ENCODE measurements around the gene GFRA1.
"Not testable (repeated sequence)": the region's sequence is repeated elsewhere in the genome, so short reads cannot be mapped to it uniquely, and the experiment has no call there.

Gene GFRA1

DNA sequence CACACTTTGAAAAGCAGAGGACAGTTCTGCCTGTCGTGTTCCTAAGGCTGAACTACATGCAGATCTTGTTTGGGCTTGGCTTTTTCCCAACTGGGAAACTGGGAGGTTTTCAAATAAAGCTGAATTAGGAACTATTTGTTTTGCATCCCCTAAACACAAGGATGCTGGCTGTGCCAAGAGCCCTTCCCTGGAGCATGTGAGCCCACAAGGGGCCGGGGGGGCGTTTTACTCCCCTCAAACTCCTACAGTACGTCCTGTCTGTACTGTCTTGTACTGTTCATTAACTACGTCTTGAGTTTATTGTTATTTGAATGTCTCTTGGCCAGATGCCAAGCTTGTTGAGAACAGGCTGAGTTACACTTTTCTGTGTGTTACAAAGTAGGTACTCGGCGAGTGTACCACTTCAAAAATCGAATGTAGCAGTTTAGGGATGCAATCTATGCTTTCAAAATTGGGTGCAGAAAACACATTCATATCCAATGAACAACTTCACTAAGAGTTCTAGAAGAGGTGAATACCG lies 94.9 kb downstream of the GFRA1 start:
- H3K27ac ChIP-seq (ENCODE audit: low read length) = no peak overlapping the region
- no peak overlapping the region for H3K4me3 ChIP-seq (ENCODE audit: low read length in 2 of 2)
- H3K4me1 ChIP-seq (ENCODE audit: control insufficient read depth, insufficient read depth, low read length) = no peaks in the 10 kb centered on the region
- no peaks in the 10 kb centered on the region for H3K9me3 ChIP-seq (ENCODE audit: control insufficient read depth in 2 of 2, low read length in 2 of 2)
- H3K36me3 ChIP-seq (ENCODE audit: control insufficient read depth in 2 of 2, insufficient read depth in 2 of 2, low read length in 2 of 2) = no peaks in the 10 kb centered on the region
- no peaks in the 10 kb centered on the region for H3K27me3 ChIP-seq (ENCODE audit: control insufficient read depth in 1 of 2, insufficient read depth in 2 of 2, low read length in 2 of 2)
- no peak overlapping the region for H3K9ac ChIP-seq (ENCODE audit: low read length in 2 of 2)

DNA sequence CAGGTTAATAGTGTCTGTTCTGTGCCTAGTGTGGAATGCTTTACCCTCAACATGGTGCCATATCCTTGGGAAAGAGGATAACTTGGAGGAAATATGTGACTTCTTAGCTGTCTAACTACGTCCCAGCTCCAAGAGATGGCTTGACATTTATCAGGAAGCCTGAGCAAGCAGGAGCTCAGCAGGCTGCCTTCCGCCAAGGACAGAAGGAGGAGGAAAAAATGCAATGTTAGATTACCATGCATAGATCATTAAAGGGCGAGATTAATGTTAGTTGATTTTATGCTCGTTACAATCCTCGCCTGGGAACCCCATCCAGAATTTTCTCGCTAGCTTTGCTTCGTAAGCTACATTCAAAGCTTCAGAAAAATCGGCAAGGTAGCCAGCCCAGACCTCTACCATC lies 97.8 kb downstream of the GFRA1 start:
- Histone ChIP-seq H3K27ac (ENCODE audit: low read length) (no peak overlapping the region), H3K9ac (ENCODE audit: low read length in 2 of 2) (no peak overlapping the region), H3K9me3 (ENCODE audit: control insufficient read depth in 2 of 2, low read length in 2 of 2) (no peaks in the 10 kb centered on the region)

DNA sequence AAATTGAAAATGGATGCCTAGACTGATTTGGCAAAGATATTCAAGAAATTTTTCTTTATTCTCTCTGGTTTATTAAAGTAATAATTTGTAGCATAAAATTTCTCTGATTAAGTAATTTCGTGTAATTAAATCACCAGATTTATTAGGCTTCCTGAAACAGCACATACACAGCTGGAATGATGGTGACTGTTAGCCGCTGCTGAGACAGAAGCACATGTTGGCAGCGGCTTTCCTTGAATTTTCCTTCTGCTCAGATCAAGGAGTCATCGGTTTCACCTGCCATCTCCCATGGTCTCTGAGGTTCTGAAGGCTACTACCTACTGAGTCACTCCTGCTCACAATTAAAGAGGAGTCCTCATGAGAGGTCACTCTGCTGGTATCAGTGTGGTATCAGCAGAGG lies 101.5 kb downstream of the GFRA1 start:
- H3K9ac ChIP-seq (ENCODE audit: low read length in 2 of 2) = no peak overlapping the region
- no peak overlapping the region for H3K27ac ChIP-seq (ENCODE audit: low read length)
- no peaks in the 10 kb centered on the region for H3K27me3 ChIP-seq (ENCODE audit: control insufficient read depth in 1 of 2, insufficient read depth in 2 of 2, low read length in 2 of 2)
- H3K4me3 ChIP-seq (ENCODE audit: low read length in 2 of 2) = no peak overlapping the region
- no peaks in the 10 kb centered on the region for H3K4me1 ChIP-seq (ENCODE audit: control insufficient read depth, insufficient read depth, low read length)
- peaks cover 0 to 3% of the 10 kb centered on the region in 2 donors for H3K9me3 ChIP-seq (ENCODE audit: control insufficient read depth in 2 of 2, low read length in 2 of 2)
- no peaks in the 10 kb centered on the region for H3K36me3 ChIP-seq (ENCODE audit: control insufficient read depth in 2 of 2, insufficient read depth in 2 of 2, low read length in 2 of 2)

More for the DNA sequence above, 97.8 kb downstream of the GFRA1 start:
- no peaks in the 10 kb centered on the region for H3K36me3 ChIP-seq (ENCODE audit: control insufficient read depth in 2 of 2, insufficient read depth in 2 of 2, low read length in 2 of 2)
- no peak overlapping the region for H3K4me3 ChIP-seq (ENCODE audit: low read length in 2 of 2)
- no peaks in the 10 kb centered on the region for H3K27me3 ChIP-seq (ENCODE audit: control insufficient read depth in 1 of 2, insufficient read depth in 2 of 2, low read length in 2 of 2)
- H3K4me1 ChIP-seq (ENCODE audit: control insufficient read depth, insufficient read depth, low read length) = no peaks in the 10 kb centered on the region

DNA sequence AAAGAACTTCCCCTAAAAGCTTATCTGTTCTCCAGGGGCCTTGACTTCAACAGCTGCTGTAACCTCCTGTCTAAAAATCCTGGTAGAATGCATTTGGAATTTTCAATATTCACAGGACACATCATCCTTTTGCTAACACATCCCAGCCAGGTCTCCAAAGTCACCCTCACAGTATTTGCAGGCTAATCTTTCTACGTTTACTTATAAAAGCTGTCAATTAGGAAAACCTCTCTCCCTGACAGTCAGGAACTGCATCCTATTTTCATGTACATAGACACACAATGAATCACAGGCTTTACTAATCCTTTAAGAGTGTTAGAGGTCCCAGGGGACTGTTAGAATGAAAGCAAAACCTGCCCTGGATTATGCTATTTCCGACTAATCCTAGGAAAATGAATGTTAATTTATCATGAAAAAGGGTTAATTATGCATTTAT lies 102.2 kb downstream of the GFRA1 start:
- Histone ChIP-seq H3K4me1 (ENCODE audit: control insufficient read depth, insufficient read depth, low read length) (no peaks in the 10 kb centered on the region), H3K9ac (ENCODE audit: low read length in 2 of 2) (no peak overlapping the region), H3K9me3 (ENCODE audit: control insufficient read depth in 2 of 2, low read length in 2 of 2) (peaks cover 0 to 3% of the 10 kb centered on the region in 2 donors), H3K27ac (ENCODE audit: low read length) (no peak overlapping the region), H3K4me3 (ENCODE audit: low read length in 2 of 2) (no peak overlapping the region), H3K36me3 (ENCODE audit: control insufficient read depth in 2 of 2, insufficient read depth in 2 of 2, low read length in 2 of 2) (no peaks in the 10 kb centered on the region), H3K27me3 (ENCODE audit: control insufficient read depth in 1 of 2, insufficient read depth in 2 of 2, low read length in 2 of 2) (no peaks in the 10 kb centered on the region)

- Histone ChIP-seq H3K27me3 (ENCODE audit: control insufficient read depth in 1 of 2, insufficient read depth in 2 of 2, low read length in 2 of 2) (no peaks in the 10 kb centered on the region), H3K27ac (ENCODE audit: low read length) (no peak overlapping the region), H3K36me3 (ENCODE audit: control insufficient read depth in 2 of 2, insufficient read depth in 2 of 2, low read length in 2 of 2) (no peaks in the 10 kb centered on the region), H3K9me3 (ENCODE audit: control insufficient read depth in 2 of 2, low read length in 2 of 2) (peaks cover 0 to 3% of the 10 kb centered on the region in 2 donors), H3K4me3 (ENCODE audit: low read length in 2 of 2) (no peak overlapping the region), H3K9ac (ENCODE audit: low read length in 2 of 2) (no peak overlapping the region), H3K4me1 (ENCODE audit: control insufficient read depth, insufficient read depth, low read length) (no peaks in the 10 kb centered on the region)
These were observed 103.1 kb downstream of the GFRA1 start for GRCh38 chr10:116169782-116170445.

DNA sequence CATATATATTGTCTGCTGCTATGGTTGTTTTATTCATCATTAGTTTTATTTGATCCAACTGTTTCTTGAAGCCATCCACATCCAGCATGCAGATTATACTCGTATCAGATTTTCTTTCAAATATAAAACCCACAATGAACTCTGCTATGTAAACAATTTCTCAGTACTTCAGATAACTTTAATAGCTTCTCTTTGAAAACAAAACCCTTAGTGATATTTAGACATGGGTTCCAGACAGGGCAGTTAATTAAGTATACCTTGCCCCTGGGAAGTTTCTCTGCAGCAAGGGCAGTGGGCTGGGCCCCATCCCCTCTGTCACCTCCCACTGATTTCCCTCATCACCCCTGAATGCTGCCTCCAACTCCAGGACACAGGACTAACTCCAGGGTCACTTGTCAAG lies 104.3 kb downstream of the GFRA1 start:
- Histone ChIP-seq H3K27me3 (ENCODE audit: control insufficient read depth in 1 of 2, insufficient read depth in 2 of 2, low read length in 2 of 2) (no peaks in the 10 kb centered on the region), H3K36me3 (ENCODE audit: control insufficient read depth in 2 of 2, insufficient read depth in 2 of 2, low read length in 2 of 2) (no peaks in the 10 kb centered on the region), H3K4me3 (ENCODE audit: low read length in 2 of 2) (no peak overlapping the region), H3K9ac (ENCODE audit: low read length in 2 of 2) (no peak overlapping the region), H3K27ac (ENCODE audit: low read length) (no peak overlapping the region), H3K4me1 (ENCODE audit: control insufficient read depth, insufficient read depth, low read length) (no peaks in the 10 kb centered on the region), H3K9me3 (ENCODE audit: control insufficient read depth in 2 of 2, low read length in 2 of 2) (peaks cover 0 to 3% of the 10 kb centered on the region in 2 donors)

GRCh38 chr10:116168329-116168728 lies 104.7 kb downstream of the GFRA1 start:
- H3K27me3 ChIP-seq (ENCODE audit: control insufficient read depth in 1 of 2, insufficient read depth in 2 of 2, low read length in 2 of 2) = no peaks in the 10 kb centered on the region
- no peak overlapping the region for H3K4me3 ChIP-seq (ENCODE audit: low read length in 2 of 2)
- H3K9ac ChIP-seq (ENCODE audit: low read length in 2 of 2) = no peak overlapping the region
- H3K4me1 ChIP-seq (ENCODE audit: control insufficient read depth, insufficient read depth, low read length) = no peaks in the 10 kb centered on the region
- peaks cover 0 to 3% of the 10 kb centered on the region in 2 donors for H3K9me3 ChIP-seq (ENCODE audit: control insufficient read depth in 2 of 2, low read length in 2 of 2)
- H3K36me3 ChIP-seq (ENCODE audit: control insufficient read depth in 2 of 2, insufficient read depth in 2 of 2, low read length in 2 of 2) = no peaks in the 10 kb centered on the region
- H3K27ac ChIP-seq (ENCODE audit: low read length) = no peak overlapping the region

DNA sequence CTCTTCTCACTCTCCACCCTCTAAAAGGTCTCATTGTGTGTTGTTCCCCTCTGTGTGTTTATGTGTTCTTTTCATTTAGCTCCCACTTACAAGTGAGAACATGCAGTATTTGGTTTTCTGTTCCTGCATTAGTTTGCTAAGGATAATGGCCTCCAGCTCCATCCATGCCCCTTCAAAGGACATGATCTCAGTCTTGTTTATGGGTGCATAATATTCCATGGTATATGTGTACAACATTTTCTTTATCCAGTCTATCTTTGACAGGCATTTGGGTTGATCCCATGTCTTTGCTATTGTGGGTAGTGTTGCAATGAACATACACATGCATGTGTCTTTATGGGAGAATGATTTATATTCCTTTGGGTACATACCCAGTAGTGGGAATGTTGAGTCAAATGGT lies 107.1 kb downstream of the GFRA1 start:
- not testable (repeated sequence) for H3K4me1 ChIP-seq (ENCODE audit: control insufficient read depth, insufficient read depth, low read length); H3K9me3 ChIP-seq (ENCODE audit: control insufficient read depth in 2 of 2, low read length in 2 of 2); H3K27ac ChIP-seq (ENCODE audit: low read length); H3K27me3 ChIP-seq (ENCODE audit: control insufficient read depth in 1 of 2, insufficient read depth in 2 of 2, low read length in 2 of 2); H3K4me3 ChIP-seq (ENCODE audit: low read length in 2 of 2); H3K36me3 ChIP-seq (ENCODE audit: control insufficient read depth in 2 of 2, insufficient read depth in 2 of 2, low read length in 2 of 2); H3K9ac ChIP-seq (ENCODE audit: low read length in 2 of 2)

GRCh38 chr10:116164291-116164690 lies 108.7 kb downstream of the GFRA1 start:
- no peak overlapping the region for H3K9ac ChIP-seq (ENCODE audit: low read length in 2 of 2)
- H3K27ac ChIP-seq (ENCODE audit: low read length) = no peak overlapping the region
- no peak overlapping the region for H3K4me3 ChIP-seq (ENCODE audit: low read length in 2 of 2)
- H3K4me1 ChIP-seq (ENCODE audit: control insufficient read depth, insufficient read depth, low read length) = no peaks in the 10 kb centered on the region
- no peaks in the 10 kb centered on the region for H3K27me3 ChIP-seq (ENCODE audit: control insufficient read depth in 1 of 2, insufficient read depth in 2 of 2, low read length in 2 of 2)
- no peaks in the 10 kb centered on the region for H3K36me3 ChIP-seq (ENCODE audit: control insufficient read depth in 2 of 2, insufficient read depth in 2 of 2, low read length in 2 of 2)
- H3K9me3 ChIP-seq (ENCODE audit: control insufficient read depth in 2 of 2, low read length in 2 of 2) = no peaks in the 10 kb centered on the region

GRCh38 chr10:116163333-116164131 lies 109.5 kb downstream of the GFRA1 start:
- Histone ChIP-seq H3K9ac (ENCODE audit: low read length in 2 of 2) (no peak overlapping the region), H3K27me3 (ENCODE audit: control insufficient read depth in 1 of 2, insufficient read depth in 2 of 2, low read length in 2 of 2) (no peaks in the 10 kb centered on the region), H3K4me3 (ENCODE audit: low read length in 2 of 2) (no peak overlapping the region), H3K36me3 (ENCODE audit: control insufficient read depth in 2 of 2, insufficient read depth in 2 of 2, low read length in 2 of 2) (no peaks in the 10 kb centered on the region), H3K4me1 (ENCODE audit: control insufficient read depth, insufficient read depth, low read length) (no peaks in the 10 kb centered on the region), H3K27ac (ENCODE audit: low read length) (no peak overlapping the region), H3K9me3 (ENCODE audit: control insufficient read depth in 2 of 2, low read length in 2 of 2) (no peaks in the 10 kb centered on the region)

DNA sequence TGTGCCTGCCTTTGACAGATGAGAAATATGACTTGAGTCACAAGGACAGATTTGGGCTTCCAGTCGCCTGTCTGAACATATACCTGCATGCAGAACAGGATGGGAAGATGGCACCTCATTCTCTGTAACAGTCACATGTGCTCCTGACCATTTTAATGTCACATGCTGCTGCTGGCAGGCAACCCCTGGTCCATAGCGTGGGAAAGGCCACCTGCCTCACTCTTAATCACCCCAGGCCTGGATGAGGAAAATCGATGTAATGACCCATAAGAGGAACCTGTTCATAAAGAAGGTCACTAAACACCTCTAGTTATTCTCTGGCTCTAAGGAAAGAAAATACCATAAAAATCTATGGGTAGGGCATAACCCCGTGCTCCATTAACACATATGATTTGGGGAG lies 110.2 kb downstream of the GFRA1 start:
- Histone ChIP-seq H3K27me3 (ENCODE audit: control insufficient read depth in 1 of 2, insufficient read depth in 2 of 2, low read length in 2 of 2) (no peaks in the 10 kb centered on the region), H3K4me1 (ENCODE audit: control insufficient read depth, insufficient read depth, low read length) (no peaks in the 10 kb centered on the region), H3K4me3 (ENCODE audit: low read length in 2 of 2) (no peak overlapping the region), H3K9ac (ENCODE audit: low read length in 2 of 2) (no peak overlapping the region), H3K27ac (ENCODE audit: low read length) (no peak overlapping the region), H3K36me3 (ENCODE audit: control insufficient read depth in 2 of 2, insufficient read depth in 2 of 2, low read length in 2 of 2) (no peaks in the 10 kb centered on the region), H3K9me3 (ENCODE audit: control insufficient read depth in 2 of 2, low read length in 2 of 2) (no peaks in the 10 kb centered on the region)
